ENCODE data around the gene HAUS7.

HAUS7 gene

GRCh38 chrX:153457136-153457825 lies 13.1 kb downstream of the HAUS7 start:
- no CpG with 5 or more reads among the region's 18 CpGs for WGBS (ENCODE audit: insufficient coverage, insufficient read length)
- H3K36me3 ChIP-seq (ENCODE audit: control insufficient read depth, insufficient read depth, low read length) = peaks cover 13% of the 10 kb centered on the region
- no peaks in the 10 kb centered on the region for H3K9me3 ChIP-seq (ENCODE audit: control insufficient read depth, insufficient read depth, low read length)
- H3K4me1 ChIP-seq (ENCODE audit: control insufficient read depth, insufficient read depth, low read length) = no peaks in the 10 kb centered on the region
- no peak overlapping the region for H3K27ac ChIP-seq (ENCODE audit: low read length)
- no peak for DNase-seq (ENCODE audit: low read depth, low spot score)
- no peak overlapping the region for H3K4me3 ChIP-seq (ENCODE audit: low read length)
- H3K27me3 ChIP-seq (ENCODE audit: control insufficient read depth, insufficient read depth, low read length) = no peaks in the 10 kb centered on the region

- Histone ChIP-seq H3K4me3 (ENCODE audit: low read length) (no peak overlapping the region), H3K27me3 (ENCODE audit: control insufficient read depth, insufficient read depth, low read length) (no peaks in the 10 kb centered on the region), H3K4me1 (ENCODE audit: control insufficient read depth, insufficient read depth, low read length) (no peaks in the 10 kb centered on the region), H3K9me3 (ENCODE audit: control insufficient read depth, insufficient read depth, low read length) (no peaks in the 10 kb centered on the region), H3K27ac (ENCODE audit: low read length) (no peak overlapping the region), H3K36me3 (ENCODE audit: control insufficient read depth, insufficient read depth, low read length) (peaks cover 13% of the 10 kb centered on the region)
- no peak for DNase-seq (ENCODE audit: low read depth, low spot score)
- no CpG with 5 or more reads among the region's 9 CpGs for WGBS (ENCODE audit: insufficient coverage, insufficient read length)
Observed at GRCh38 chrX:153456704-153457103, 13.7 kb downstream of the HAUS7 start.

GRCh38 chrX:153456161-153456560 lies 14.2 kb downstream of the HAUS7 start:
- H3K27ac ChIP-seq (ENCODE audit: low read length) = no peak overlapping the region

GRCh38 chrX:153455571-153455970 lies 14.8 kb downstream of the HAUS7 start:
- no peak overlapping the region for H3K4me3 ChIP-seq (ENCODE audit: low read length)
- H3K4me1 ChIP-seq (ENCODE audit: control insufficient read depth, insufficient read depth, low read length) = no peaks in the 10 kb centered on the region
- no CpG with 5 or more reads among the region's 16 CpGs for WGBS (ENCODE audit: insufficient coverage, insufficient read length)
- H3K27ac ChIP-seq (ENCODE audit: low read length) = no peak overlapping the region
- no peak for DNase-seq (ENCODE audit: low read depth, low spot score)
- H3K36me3 ChIP-seq (ENCODE audit: control insufficient read depth, insufficient read depth, low read length) = peaks cover 13% of the 10 kb centered on the region
- H3K9me3 ChIP-seq (ENCODE audit: control insufficient read depth, insufficient read depth, low read length) = no peaks in the 10 kb centered on the region
- no peaks in the 10 kb centered on the region for H3K27me3 ChIP-seq (ENCODE audit: control insufficient read depth, insufficient read depth, low read length)

More at GRCh38 chrX:153456161-153456560, 14.2 kb downstream of the HAUS7 start:
- Histone ChIP-seq H3K9me3 (ENCODE audit: control insufficient read depth, insufficient read depth, low read length) (no peaks in the 10 kb centered on the region), H3K36me3 (ENCODE audit: control insufficient read depth, insufficient read depth, low read length) (peaks cover 13% of the 10 kb centered on the region), H3K4me1 (ENCODE audit: control insufficient read depth, insufficient read depth, low read length) (no peaks in the 10 kb centered on the region), H3K4me3 (ENCODE audit: low read length) (no peak overlapping the region), H3K27me3 (ENCODE audit: control insufficient read depth, insufficient read depth, low read length) (no peaks in the 10 kb centered on the region)
- no CpG with 5 or more reads among the region's 12 CpGs for WGBS (ENCODE audit: insufficient coverage, insufficient read length)
- no peak for DNase-seq (ENCODE audit: low read depth, low spot score)

- no peak overlapping the region for H3K27ac ChIP-seq (ENCODE audit: low read length)
- H3K9me3 ChIP-seq (ENCODE audit: control insufficient read depth, insufficient read depth, low read length) = no peaks in the 10 kb centered on the region
- peaks cover 13% of the 10 kb centered on the region for H3K36me3 ChIP-seq (ENCODE audit: control insufficient read depth, insufficient read depth, low read length)
- DNase-seq (ENCODE audit: low read depth, low spot score) = no peak
- no CpG with 5 or more reads among the region's 16 CpGs for WGBS (ENCODE audit: insufficient coverage, insufficient read length)
- H3K4me1 ChIP-seq (ENCODE audit: control insufficient read depth, insufficient read depth, low read length) = no peaks in the 10 kb centered on the region
- no peaks in the 10 kb centered on the region for H3K27me3 ChIP-seq (ENCODE audit: control insufficient read depth, insufficient read depth, low read length)
- H3K4me3 ChIP-seq (ENCODE audit: low read length) = no peak overlapping the region
Observed at GRCh38 chrX:153454901-153455550, 15.3 kb downstream of the HAUS7 start.

- no peak overlapping the region for H3K27ac ChIP-seq (ENCODE audit: low read length)
- no peak for DNase-seq (ENCODE audit: low read depth, low spot score)
- H3K4me3 ChIP-seq (ENCODE audit: low read length) = no peak overlapping the region
- no peaks in the 10 kb centered on the region for H3K9me3 ChIP-seq (ENCODE audit: control insufficient read depth, insufficient read depth, low read length)
- no peaks in the 10 kb centered on the region for H3K27me3 ChIP-seq (ENCODE audit: control insufficient read depth, insufficient read depth, low read length)
- no CpG with 5 or more reads among the region's 8 CpGs for WGBS (ENCODE audit: insufficient coverage, insufficient read length)
- H3K36me3 ChIP-seq (ENCODE audit: control insufficient read depth, insufficient read depth, low read length) = peaks cover 8% of the 10 kb centered on the region
- H3K4me1 ChIP-seq (ENCODE audit: control insufficient read depth, insufficient read depth, low read length) = no peaks in the 10 kb centered on the region; the same call in 1 of the 2 replicates
Observed at GRCh38 chrX:153450949-153451277, 19.5 kb downstream of the HAUS7 start.

- H3K36me3 ChIP-seq (ENCODE audit: control insufficient read depth, insufficient read depth, low read length) = peaks cover 7% of the 10 kb centered on the region
- no peak overlapping the region for H3K27ac ChIP-seq (ENCODE audit: low read length)
- DNase-seq (ENCODE audit: low read depth, low spot score) = no peak
- no peaks in the 10 kb centered on the region for H3K9me3 ChIP-seq (ENCODE audit: control insufficient read depth, insufficient read depth, low read length)
- H3K27me3 ChIP-seq (ENCODE audit: control insufficient read depth, insufficient read depth, low read length) = no peaks in the 10 kb centered on the region
- no peak overlapping the region for H3K4me3 ChIP-seq (ENCODE audit: low read length)
- whole genome bisulfite sequencing (ENCODE audit: insufficient coverage, insufficient read length) = no CpG with 5 or more reads among the region's 26 CpGs
- no peaks in the 10 kb centered on the region; the same call in 1 of the 2 replicates for H3K4me1 ChIP-seq (ENCODE audit: control insufficient read depth, insufficient read depth, low read length)
Observed at GRCh38 chrX:153450114-153450948, 20.0 kb downstream of the HAUS7 start.

- Histone ChIP-seq H3K36me3 (ENCODE audit: control insufficient read depth, insufficient read depth, low read length) (no peaks in the 10 kb centered on the region), H3K4me3 (ENCODE audit: low read length) (no peak overlapping the region), H3K27me3 (ENCODE audit: control insufficient read depth, insufficient read depth, low read length) (no peaks in the 10 kb centered on the region), H3K27ac (ENCODE audit: low read length) (no peak overlapping the region), H3K9me3 (ENCODE audit: control insufficient read depth, insufficient read depth, low read length) (no peaks in the 10 kb centered on the region), H3K4me1 (ENCODE audit: control insufficient read depth, insufficient read depth, low read length) (no peaks in the 10 kb centered on the region; the same call in 1 of the 2 replicates)
- WGBS (ENCODE audit: insufficient coverage, insufficient read length) = no CpG with 5 or more reads among the region's 15 CpGs
- DNase-seq (ENCODE audit: low read depth, low spot score) = no peak
Observed at GRCh38 chrX:153449368-153450113, 20.8 kb downstream of the HAUS7 start.

- Histone ChIP-seq H3K4me3 (ENCODE audit: low read length) (no peak overlapping the region), H3K4me1 (ENCODE audit: control insufficient read depth, insufficient read depth, low read length) (no peaks in the 10 kb centered on the region; the same call in 1 of the 2 replicates), H3K27me3 (ENCODE audit: control insufficient read depth, insufficient read depth, low read length) (no peaks in the 10 kb centered on the region), H3K27ac (ENCODE audit: low read length) (no peak overlapping the region), H3K9me3 (ENCODE audit: control insufficient read depth, insufficient read depth, low read length) (no peaks in the 10 kb centered on the region), H3K36me3 (ENCODE audit: control insufficient read depth, insufficient read depth, low read length) (no peaks in the 10 kb centered on the region)
- WGBS (ENCODE audit: insufficient coverage, insufficient read length) = no CpG with 5 or more reads among the region's 21 CpGs
- no peak for DNase-seq (ENCODE audit: low read depth, low spot score)
Observed at GRCh38 chrX:153448556-153449367, 21.6 kb downstream of the HAUS7 start.
